GM18519 (cell line): ENCODE measurements around the gene C1QTNF9.
"Not testable (repeated sequence)": the region's sequence is repeated elsewhere in the genome, so short reads cannot be mapped to it uniquely, and the experiment has no call there.

Source experiments
- ATAC-seq: cut with Tn5 transposase; IDR thresholded peaks from one replicate; pipeline ENCODE4 v1.9.1; 2021; ENCODE audit warnings: mild to moderate bottlenecking, moderate library complexity; ENCODE audit not compliant: unreplicated experiment, low FRiP score

The C1QTNF9 gene

GRCh38 chr13:24359252-24359651 lies 49.9 kb downstream of the C1QTNF9 start:
- ATAC-seq, result not testable (repeated sequence)

- ATAC-seq, result no peak
These were observed 50.7 kb downstream of the C1QTNF9 start for GRCh38 chr13:24360106-24360505.

- ATAC-seq, result no peak
These were observed 51.7 kb downstream of the C1QTNF9 start for GRCh38 chr13:24361113-24361512.

- ATAC-seq, result no peak
These were observed 52.5 kb downstream of the C1QTNF9 start for GRCh38 chr13:24361852-24362366.

GRCh38 chr13:24362435-24362952 lies 53.1 kb downstream of the C1QTNF9 start:
- no peak for ATAC-seq

GRCh38 chr13:24365191-24365590 lies 55.8 kb downstream of the C1QTNF9 start:
- no peak for ATAC-seq

- not testable (repeated sequence) for ATAC-seq
These were observed 56.9 kb downstream of the C1QTNF9 start for GRCh38 chr13:24366315-24366714.

- ATAC-seq, result not testable (repeated sequence)
These were observed 61.9 kb downstream of the C1QTNF9 start for GRCh38 chr13:24371273-24371672.
